Measurements from ENCODE around the gene RTRAF. TPM values are rescaled to one million over a fixed set of nuclear protein-coding genes. Genes with fewer than 3 reads are reported as not detected.
A peak's percentile ranks its signal among the peaks of the same experiment; 100 is the strongest.

Gene RTRAF
- total RNA-seq, 1 donor from 2014 or later: 276 TPM

GRCh38 chr14:52013984-52014600 is 24.7 kb downstream of the RTRAF start:
- DNase-seq (ENCODE audit: missing footprints) (peak; percentile 72), ATAC-seq (peak; percentile 53)
- intact Hi-C loops (cut with DNase I): loop anchor here (2.0 kb wide), 1 partner anchor 55 kb away; the partner anchor contains the start of gene NID2

GRCh38 chr14:52014601-52015267 is 25.4 kb downstream of the RTRAF start:
- DNase-seq (ENCODE audit: missing footprints): peak; percentile 70
- peak; percentile 62 for ATAC-seq
- intact Hi-C loops (cut with DNase I): loop anchor here (2.0 kb wide), 1 partner anchor 54 kb away; the partner anchor contains the start of gene NID2

- ATAC-seq: peak; percentile 23
- intact Hi-C loops (cut with DNase I): loop anchor here (2.0 kb wide), 1 partner anchor 53 kb away; the partner anchor contains the start of gene NID2
Measured at GRCh38 chr14:52015411-52016030, 26.2 kb downstream of the RTRAF start.

GRCh38 chr14:52018252-52018651 is 28.9 kb downstream of the RTRAF start:
- intact Hi-C loops (cut with DNase I): no loop called here
- DNase-seq (ENCODE audit: missing footprints) (no peak), ATAC-seq (no peak)

More at GRCh38 chr14:52015411-52016030, 26.2 kb downstream of the RTRAF start:
- no peak for DNase-seq (ENCODE audit: missing footprints)

- DNase-seq (ENCODE audit: missing footprints) (no peak), ATAC-seq (no peak)
- intact Hi-C loops (cut with DNase I): no loop called here
Measured at GRCh38 chr14:52018970-52019369, 29.6 kb downstream of the RTRAF start.

GRCh38 chr14:52020161-52020714 is 30.9 kb downstream of the RTRAF start:
- intact Hi-C loops (cut with DNase I): no loop called here
- no peak for DNase-seq (ENCODE audit: missing footprints)
- ATAC-seq: no peak

GRCh38 chr14:52020866-52021717 is 31.7 kb downstream of the RTRAF start:
- ATAC-seq (no peak), DNase-seq (ENCODE audit: missing footprints) (no peak)
- intact Hi-C loops (cut with DNase I): no loop called here

GRCh38 chr14:52021957-52022600 is 32.7 kb downstream of the RTRAF start:
- ATAC-seq: no peak
- no peak for DNase-seq (ENCODE audit: missing footprints)
- intact Hi-C loops (cut with DNase I): no loop called here

- DNase-seq (ENCODE audit: missing footprints) (no peak), ATAC-seq (peak; percentile 74)
- intact Hi-C loops (cut with DNase I): no loop called here
Measured at GRCh38 chr14:52023518-52023917, 34.2 kb downstream of the RTRAF start.

GRCh38 chr14:52025310-52025709 is 36.0 kb downstream of the RTRAF start:
- intact Hi-C loops (cut with DNase I): no loop called here
- peak; percentile 53 for ATAC-seq
- no peak for DNase-seq (ENCODE audit: missing footprints)

- intact Hi-C loops (cut with DNase I): no loop called here
- ATAC-seq (no peak), DNase-seq (ENCODE audit: missing footprints) (no peak)
Measured at GRCh38 chr14:52026017-52026660, 36.8 kb downstream of the RTRAF start.

GRCh38 chr14:52026901-52027300 is 37.6 kb downstream of the RTRAF start:
- no peak for DNase-seq (ENCODE audit: missing footprints)
- intact Hi-C loops (cut with DNase I): no loop called here
- ATAC-seq: no peak

GRCh38 chr14:52029881-52030280 is 40.5 kb downstream of the RTRAF start:
- no peak for ATAC-seq
- intact Hi-C loops (cut with DNase I): no loop called here

GRCh38 chr14:52031781-52032180 is 42.4 kb downstream of the RTRAF start:
- DNase-seq (ENCODE audit: missing footprints) (peak; percentile 73), ATAC-seq (peak; percentile 92)
- intact Hi-C loops (cut with DNase I): no loop called here

More at GRCh38 chr14:52029881-52030280, 40.5 kb downstream of the RTRAF start:
- no peak for DNase-seq (ENCODE audit: missing footprints)

GRCh38 chr14:52032204-52032801 is 43.0 kb downstream of the RTRAF start:
- intact Hi-C loops (cut with DNase I): no loop called here
- ATAC-seq (peak; percentile 37), DNase-seq (ENCODE audit: missing footprints) (no peak)

GRCh38 chr14:52033101-52033642 is 43.8 kb downstream of the RTRAF start:
- no peak for DNase-seq (ENCODE audit: missing footprints)
- no peak for ATAC-seq
- intact Hi-C loops (cut with DNase I): no loop called here
